ENCODE results near the gene TMSB10.

DNA sequence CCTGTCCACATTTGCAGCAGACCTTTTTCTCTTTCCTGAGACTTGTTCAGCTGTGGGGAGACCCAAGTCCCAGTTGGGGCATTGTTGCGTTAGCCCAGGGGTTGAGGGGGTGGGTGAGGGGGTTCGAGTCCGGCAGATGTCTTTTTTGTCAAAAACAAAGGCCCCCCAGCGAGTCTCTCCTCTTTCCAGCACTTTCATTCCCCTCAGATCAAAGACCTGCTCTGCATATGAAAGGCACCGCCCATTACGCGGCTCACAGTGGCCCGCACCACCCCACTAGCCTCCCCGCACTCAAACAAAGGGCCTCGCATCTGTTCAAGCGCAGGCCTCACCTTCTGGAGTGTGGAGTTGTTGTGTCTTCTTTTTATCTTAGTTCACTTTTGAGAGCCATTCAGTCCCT, 49.7 kb upstream of the TMSB10 start:
- TF ChIP-seq, protein P1, sequence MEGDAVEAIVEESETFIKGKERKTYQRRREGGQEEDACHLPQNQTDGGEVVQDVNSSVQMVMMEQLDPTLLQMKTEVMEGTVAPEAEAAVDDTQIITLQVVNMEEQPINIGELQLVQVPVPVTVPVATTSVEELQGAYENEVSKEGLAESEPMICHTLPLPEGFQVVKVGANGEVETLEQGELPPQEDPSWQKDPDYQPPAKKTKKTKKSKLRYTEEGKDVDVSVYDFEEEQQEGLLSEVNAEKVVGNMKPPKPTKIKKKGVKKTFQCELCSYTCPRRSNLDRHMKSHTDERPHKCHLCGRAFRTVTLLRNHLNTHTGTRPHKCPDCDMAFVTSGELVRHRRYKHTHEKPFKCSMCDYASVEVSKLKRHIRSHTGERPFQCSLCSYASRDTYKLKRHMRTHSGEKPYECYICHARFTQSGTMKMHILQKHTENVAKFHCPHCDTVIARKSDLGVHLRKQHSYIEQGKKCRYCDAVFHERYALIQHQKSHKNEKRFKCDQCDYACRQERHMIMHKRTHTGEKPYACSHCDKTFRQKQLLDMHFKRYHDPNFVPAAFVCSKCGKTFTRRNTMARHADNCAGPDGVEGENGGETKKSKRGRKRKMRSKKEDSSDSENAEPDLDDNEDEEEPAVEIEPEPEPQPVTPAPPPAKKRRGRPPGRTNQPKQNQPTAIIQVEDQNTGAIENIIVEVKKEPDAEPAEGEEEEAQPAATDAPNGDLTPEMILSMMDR (conservative IDR thresholded peaks at IDR 0.05), result no peak
- no peak for TF ChIP-seq ZFX (IDR thresholded peaks at IDR 0.05)
